Suppressor macrophage treated with lipopolysaccharide for 1 hour (primary cell): ENCODE measurements around the gene SASH1.
"Not testable (repeated sequence)": the region's sequence is repeated elsewhere in the genome, so short reads cannot be mapped to it uniquely, and the experiment has no call there.

Source experiments
- DNase-seq, 3 donors: peaks; one replicate each; pipeline ENCODE4 v3.0.0-alpha.2; 2020 to 2022

SASH1 gene

GRCh38 chr6:148559848-148560433 is 217.3 kb downstream of the SASH1 start:
- DNase-seq, result peak; percentile 73 to 88 (median 86)

GRCh38 chr6:148561629-148562028 is 219.0 kb downstream of the SASH1 start:
- no peak for DNase-seq

GRCh38 chr6:148563066-148563465 is 220.4 kb downstream of the SASH1 start:
- no peak for DNase-seq

- no peak for DNase-seq
These were observed 221.9 kb downstream of the SASH1 start for GRCh38 chr6:148564494-148565035.

GRCh38 chr6:148565321-148565926 is 222.8 kb downstream of the SASH1 start:
- no peak for DNase-seq

GRCh38 chr6:148565930-148566663 is 223.5 kb downstream of the SASH1 start:
- DNase-seq, result peak; percentile 91 to 98 (median 97)

- DNase-seq, result no peak
These were observed 224.2 kb downstream of the SASH1 start for GRCh38 chr6:148566664-148567350.

GRCh38 chr6:148570456-148570855 is 227.8 kb downstream of the SASH1 start:
- peak; percentile 32 to 42 (median 34) for DNase-seq

- DNase-seq, result no peak
These were observed 230.2 kb downstream of the SASH1 start for GRCh38 chr6:148572676-148573335.

- no peak for DNase-seq
These were observed 231.3 kb downstream of the SASH1 start for GRCh38 chr6:148573922-148574321.

- peak; percentile 82 to 87 (median 85) for DNase-seq
These were observed 235.2 kb downstream of the SASH1 start for GRCh38 chr6:148577687-148578488.

GRCh38 chr6:148578489-148578814 is 235.8 kb downstream of the SASH1 start:
- DNase-seq, result no peak

- peak in 2 of 3 donors; percentile 58 to 64 for DNase-seq
These were observed 236.4 kb downstream of the SASH1 start for GRCh38 chr6:148578837-148579565.

GRCh38 chr6:148580442-148580841 is 237.8 kb downstream of the SASH1 start:
- peak in 2 of 3 donors; percentile 26 to 29 for DNase-seq

- no peak for DNase-seq
These were observed 241.0 kb downstream of the SASH1 start for GRCh38 chr6:148583631-148584030.

- not testable (repeated sequence) for DNase-seq
These were observed 243.0 kb downstream of the SASH1 start for GRCh38 chr6:148585641-148586040.

GRCh38 chr6:148590883-148591282 is 248.2 kb downstream of the SASH1 start:
- DNase-seq, result no peak

GRCh38 chr6:148591656-148592055 is 249.0 kb downstream of the SASH1 start:
- no peak for DNase-seq

GRCh38 chr6:148593130-148593812 is 250.6 kb downstream of the SASH1 start:
- peak in 2 of 3 donors; percentile 19 to 25 for DNase-seq

- no peak for DNase-seq
These were observed 251.2 kb downstream of the SASH1 start for GRCh38 chr6:148593813-148594170.

GRCh38 chr6:148595550-148595949 is 252.9 kb downstream of the SASH1 start:
- DNase-seq, result peak in 1 of 3 donors; percentile 18
